ENCODE results near the gene MED8.

MED8 gene

DNA sequence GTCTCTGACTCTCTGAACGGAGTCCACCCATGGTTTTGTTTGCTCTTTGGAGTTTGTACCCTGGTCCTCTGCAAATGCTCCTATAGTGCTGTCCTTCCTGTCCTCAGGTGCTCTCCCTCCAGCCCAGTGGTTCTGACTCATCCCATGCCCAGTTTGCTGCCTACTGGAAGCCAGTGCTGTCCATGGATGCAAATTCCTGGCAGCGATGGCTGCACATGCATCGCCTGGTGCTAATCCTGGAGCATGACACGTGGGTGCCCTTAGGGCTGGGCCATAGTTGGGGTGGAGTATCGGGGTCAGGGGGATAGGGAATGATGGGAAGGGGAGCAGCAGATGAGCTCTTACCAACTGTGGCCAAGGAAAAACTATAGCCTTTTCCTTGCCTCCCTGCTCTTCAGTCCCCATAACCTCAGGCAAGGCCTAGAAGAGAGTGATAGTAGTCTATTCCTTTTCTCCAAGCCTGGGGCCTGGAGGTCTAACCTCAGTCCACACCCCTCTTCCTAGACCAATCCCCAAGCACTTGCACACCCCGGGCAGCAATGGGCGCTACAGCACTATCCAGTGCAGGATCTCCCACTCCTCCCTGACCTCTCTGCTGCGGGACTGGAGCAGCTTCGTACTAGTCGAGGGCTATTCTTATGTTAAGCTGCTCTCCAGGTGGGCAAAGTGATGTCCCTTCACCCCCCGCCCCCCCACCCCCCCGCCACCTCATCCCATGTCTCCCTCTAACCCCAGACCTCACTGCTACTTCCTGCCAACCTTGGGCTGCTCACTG is 32.6 kb upstream of the MED8 start:
- no peak for TF ChIP-seq CTCF (IDR thresholded peaks at IDR 0.05; ENCODE audit: low read depth, low read length)
- no peak for DNase-seq (ENCODE audit: low read depth in 2 of 2)
- H3K4me3 ChIP-seq (replicated peaks in 1 of 2; ENCODE audit: low read depth in 2 of 2, low read length in 2 of 2) = no peak overlapping the region

DNA sequence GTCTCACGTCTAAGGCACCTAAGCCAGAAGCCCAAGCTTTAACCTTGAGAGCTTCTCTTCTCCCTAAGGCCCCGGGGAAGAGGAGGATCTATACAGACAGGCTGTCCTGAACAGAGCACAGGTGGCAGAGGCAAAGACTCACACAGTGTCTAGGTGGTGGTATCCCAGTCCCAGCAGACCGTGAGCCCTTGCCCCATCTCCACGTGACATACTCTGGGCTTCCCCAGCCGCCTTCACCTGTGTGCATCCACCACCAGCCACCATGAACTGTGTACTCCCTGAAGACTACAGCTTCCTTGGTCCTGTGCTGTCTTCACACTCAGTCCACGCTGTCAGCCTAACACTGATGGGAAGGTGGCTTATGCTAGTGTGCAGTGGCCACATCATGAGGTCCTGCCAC is 31.8 kb upstream of the MED8 start:
- no peak for TF ChIP-seq CTCF (IDR thresholded peaks at IDR 0.05; ENCODE audit: low read depth, low read length)
- H3K4me3 ChIP-seq (replicated peaks in 1 of 2; ENCODE audit: low read depth in 2 of 2, low read length in 2 of 2) = no peak overlapping the region
- DNase-seq (ENCODE audit: low read depth in 2 of 2) = no peak

- DNase-seq (ENCODE audit: low read depth in 2 of 2) = no peak
- TF ChIP-seq CTCF (IDR thresholded peaks at IDR 0.05; ENCODE audit: low read depth, low read length) = no peak
- no peak overlapping the region for H3K4me3 ChIP-seq (replicated peaks in 1 of 2; ENCODE audit: low read depth in 2 of 2, low read length in 2 of 2)
Measured at GRCh38 chr1:43420874-43421273, 31.3 kb upstream of the MED8 start.

DNA sequence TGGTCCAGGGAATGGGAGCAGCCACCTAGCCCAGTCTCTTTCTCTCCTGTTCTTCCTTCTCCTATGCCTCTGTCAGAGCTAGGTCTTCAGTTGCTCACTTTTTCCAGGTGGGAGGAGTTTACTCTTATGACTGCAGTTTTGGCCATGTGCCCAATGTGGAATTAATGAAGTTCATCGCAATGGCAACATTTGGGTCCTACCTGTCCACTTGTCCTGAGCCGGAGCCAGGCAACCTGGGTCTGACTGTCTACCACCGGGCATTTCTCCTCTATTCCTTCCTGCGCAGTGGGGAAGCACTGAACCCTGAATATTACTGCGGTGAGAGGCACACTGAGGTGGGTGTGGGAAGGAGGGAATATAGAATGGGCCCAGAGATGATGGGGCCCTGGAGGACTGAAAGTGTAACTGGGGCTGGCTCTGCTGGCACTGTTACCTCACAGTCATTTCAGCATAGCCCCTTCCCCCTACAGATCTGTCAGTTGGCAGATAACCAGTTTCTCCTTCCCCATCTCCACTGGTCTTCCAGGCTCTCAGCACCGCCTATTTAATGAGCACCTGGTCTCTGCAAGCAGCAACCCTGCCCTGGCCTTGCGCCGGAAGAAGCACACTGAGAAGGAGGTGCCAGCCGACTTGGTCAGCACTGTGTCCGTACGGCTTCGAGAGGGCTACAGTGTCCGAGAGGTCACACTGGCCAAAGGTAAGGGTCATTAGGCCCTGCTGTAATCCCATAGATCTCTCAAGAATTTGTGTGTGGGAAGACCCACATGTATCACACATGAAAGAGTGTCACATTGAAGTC is 30.2 kb upstream of the MED8 start:
- DNase-seq (ENCODE audit: low read depth in 2 of 2) = no peak
- no peak for TF ChIP-seq CTCF (IDR thresholded peaks at IDR 0.05; ENCODE audit: low read depth, low read length)
- H3K4me3 ChIP-seq (replicated peaks in 1 of 2; ENCODE audit: low read depth in 2 of 2, low read length in 2 of 2) = no peak overlapping the region

DNA sequence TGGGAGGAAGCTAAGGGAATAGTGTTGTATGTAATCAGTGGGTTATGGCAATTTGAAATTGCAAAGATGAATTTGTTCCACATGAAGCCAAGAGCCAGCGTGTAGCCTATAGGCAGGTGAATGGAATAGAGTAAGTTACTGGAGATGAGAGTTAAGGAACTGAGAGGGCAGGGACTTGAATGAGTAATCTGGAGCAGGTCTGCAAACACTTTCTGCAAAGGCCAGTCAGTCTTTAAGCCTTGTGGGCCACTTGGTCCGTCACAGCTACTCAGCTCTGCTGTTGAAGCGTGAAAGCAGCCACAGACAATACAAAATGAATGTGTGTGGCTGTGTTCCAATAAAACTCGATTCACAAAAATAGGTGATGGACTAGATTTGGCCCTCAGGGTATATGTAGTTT is 29.3 kb upstream of the MED8 start:
- no peak for DNase-seq (ENCODE audit: low read depth in 2 of 2)
- no peak for TF ChIP-seq CTCF (IDR thresholded peaks at IDR 0.05; ENCODE audit: low read depth, low read length)
- H3K4me3 ChIP-seq (replicated peaks in 1 of 2; ENCODE audit: low read depth in 2 of 2, low read length in 2 of 2) = no peak overlapping the region

GRCh38 chr1:43415901-43416300 is 26.3 kb upstream of the MED8 start:
- DNase-seq (ENCODE audit: low read depth in 2 of 2) = no peak
- no peak overlapping the region for H3K4me3 ChIP-seq (replicated peaks in 1 of 2; ENCODE audit: low read depth in 2 of 2, low read length in 2 of 2)
- no peak for TF ChIP-seq CTCF (IDR thresholded peaks at IDR 0.05; ENCODE audit: low read depth, low read length)

All from cardiac fibroblast (primary cell).